Limb (tissue), 2 donors: ENCODE measurements around the gene ARHGAP29.

Experiments
- DNase-seq, 2 donors: peaks; one replicate each; pipeline ENCODE4 v3.0.0-alpha.2; 2016; ENCODE audit errors: extremely low spot score in 2 of 2

ARHGAP29 gene

DNA sequence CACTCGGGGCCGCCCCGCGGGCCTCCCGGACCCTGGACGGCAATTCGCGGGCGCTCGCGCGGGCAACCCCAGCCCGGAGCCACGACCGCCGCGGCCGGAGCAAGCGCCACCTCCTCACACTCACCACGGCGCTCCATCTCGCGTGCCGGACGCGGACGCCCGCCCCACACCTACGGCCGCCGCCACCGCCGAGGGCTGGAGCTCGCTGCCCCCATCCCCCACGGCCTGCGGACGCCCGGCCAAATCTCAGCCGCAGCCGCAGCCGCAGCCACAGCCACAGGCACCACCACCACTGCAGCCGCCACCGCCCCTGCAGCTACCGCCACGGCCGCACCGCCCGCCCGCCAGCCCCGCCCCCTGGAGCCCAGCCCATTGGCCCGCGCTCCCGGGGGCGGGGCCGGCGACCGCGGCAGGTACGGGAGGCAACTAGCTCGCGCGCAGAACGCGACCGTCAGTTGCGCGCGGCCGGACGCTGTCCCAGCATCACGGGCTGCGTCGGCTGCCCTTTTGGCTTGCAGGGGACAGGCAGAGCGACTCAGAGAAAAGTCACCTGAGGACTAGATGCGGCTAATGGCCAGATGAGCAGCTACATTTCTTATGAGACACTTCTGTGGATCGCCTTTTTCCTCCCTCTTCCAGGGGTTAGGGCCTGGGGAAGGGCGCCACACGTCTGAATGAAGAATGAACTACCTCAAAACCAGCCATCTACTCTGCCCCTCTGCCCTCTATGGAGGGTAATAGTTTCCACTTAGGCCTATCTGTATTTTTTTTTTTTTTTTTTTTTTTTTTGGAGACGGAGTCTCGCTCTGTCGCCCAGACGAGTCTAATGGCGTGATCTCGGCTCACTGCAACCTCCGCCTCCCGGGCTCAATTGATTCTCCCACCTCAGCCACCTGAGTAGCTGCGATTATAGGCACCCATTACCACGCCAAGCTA, at the start of gene ARHGAP29:
Gene ARHGAP29 (minus strand): TSS at position 294 of the 936 bp plus-strand sequence. CDS start 5,973 bp downstream, outside the sequence.
- peak; percentile 75 to 90 for DNase-seq

DNA sequence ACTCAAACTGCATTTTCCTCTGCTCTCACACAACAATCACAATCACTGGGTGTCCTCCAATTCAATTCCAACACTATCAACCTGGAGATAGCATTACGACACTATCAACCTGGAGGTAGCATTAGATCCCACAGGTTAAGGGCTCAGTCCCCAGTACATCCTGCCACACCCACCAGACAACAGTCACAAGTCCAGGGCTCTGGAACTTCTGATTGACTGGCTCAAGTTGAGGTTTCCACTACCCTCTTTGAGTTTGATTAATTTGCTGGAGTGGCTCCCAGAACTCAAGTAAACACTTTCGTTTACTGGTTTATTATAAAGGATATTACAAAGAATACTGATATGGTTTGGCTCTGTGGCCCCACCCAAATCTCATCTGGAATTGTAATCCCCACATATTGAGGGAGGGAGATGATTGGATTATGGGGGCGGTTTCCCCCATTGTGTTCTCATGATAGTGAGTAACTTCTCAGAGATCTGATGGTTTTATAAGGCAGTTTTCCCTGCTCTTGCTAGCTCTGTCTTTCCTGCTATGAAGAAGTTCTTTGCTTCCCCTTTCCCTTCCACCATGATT, 49.6 kb upstream of the ARHGAP29 start:
- DNase-seq = no peak

- DNase-seq = no peak
Measured at GRCh38 chr1:94285031-94285654, 47.8 kb upstream of the ARHGAP29 start.

GRCh38 chr1:94284476-94284875, 47.1 kb upstream of the ARHGAP29 start:
- DNase-seq = no peak

DNA sequence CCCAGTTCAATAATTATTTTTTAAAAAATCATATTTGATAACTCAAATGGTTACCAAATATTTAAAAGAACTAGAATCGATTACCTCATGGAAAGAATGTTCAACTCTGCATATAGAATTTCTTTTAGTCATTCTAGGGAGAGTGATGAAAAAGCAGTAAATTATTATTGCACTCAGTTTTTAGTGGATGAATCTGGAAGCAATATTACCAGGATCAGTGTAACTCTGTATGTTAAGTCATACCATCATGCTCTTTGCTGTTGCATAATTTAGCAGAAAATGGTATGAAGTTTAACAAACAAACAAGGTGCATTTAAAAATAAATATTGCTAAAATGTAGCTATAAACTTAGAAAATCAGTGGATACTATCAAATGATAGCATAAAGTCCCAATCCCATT, 46.1 kb upstream of the ARHGAP29 start:
- DNase-seq = no peak

DNA sequence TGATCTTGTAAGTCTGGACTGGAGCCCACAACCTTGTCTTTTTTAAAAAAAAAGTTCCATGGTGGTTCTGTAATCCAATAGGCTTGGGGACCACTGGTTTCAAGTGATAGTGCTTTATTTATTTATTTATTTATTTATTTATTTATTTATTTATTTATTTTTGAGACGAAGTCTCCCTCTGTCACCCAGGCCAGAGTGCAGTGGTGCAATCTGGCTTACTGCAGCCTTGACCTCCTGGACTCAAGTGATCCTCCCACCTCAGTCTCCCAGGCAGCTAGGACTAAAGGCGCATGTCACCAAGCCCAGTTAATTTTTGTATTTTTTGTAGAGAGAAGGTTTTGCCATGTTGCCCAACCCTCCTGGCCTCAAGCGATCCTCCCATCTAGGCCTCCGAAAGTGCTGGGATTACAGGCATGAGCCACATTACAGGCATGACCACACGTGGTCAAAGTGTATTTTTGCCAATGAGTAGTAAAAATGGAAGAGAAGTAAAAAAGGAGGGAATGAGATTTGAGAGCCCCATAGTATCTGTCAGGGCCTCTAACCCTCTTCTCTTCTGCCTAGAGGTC, 44.8 kb upstream of the ARHGAP29 start:
- DNase-seq = no peak

DNA sequence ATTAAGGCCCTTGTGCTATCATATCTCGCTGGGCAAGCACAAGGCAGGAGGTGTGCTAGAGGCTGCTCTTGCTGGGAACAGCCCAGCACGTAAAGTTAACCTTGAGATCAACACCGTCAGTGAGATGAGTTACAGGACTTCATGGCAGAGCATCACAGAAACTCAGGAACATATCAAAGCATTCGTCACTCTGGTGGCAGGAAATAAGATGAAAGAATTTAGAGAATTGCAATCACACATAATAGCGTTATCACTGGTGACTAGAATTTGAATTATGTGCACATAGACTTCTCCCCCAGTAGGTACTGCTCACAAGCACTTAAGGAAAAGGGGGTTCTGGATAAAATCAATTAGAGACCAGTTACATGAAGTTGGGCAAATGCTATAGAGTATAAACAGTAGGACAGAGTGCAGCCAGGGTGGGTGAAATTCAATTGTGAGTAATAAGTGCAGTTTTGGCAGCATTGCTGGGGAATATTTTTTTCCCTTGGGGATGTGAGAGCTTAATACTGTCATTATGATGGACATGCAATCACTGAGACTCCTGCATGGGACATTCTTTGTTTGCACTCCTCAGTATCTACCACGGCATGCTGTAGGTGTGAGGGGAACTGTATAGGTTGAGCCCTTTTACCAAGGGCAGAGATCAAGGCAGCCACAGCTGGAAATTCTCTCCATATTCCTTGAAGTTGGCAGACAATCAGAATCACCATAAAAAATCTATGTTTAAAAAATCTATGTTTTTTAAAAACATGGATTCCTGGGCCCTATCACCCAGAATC, 44.2 kb upstream of the ARHGAP29 start:
- DNase-seq = no peak

DNA sequence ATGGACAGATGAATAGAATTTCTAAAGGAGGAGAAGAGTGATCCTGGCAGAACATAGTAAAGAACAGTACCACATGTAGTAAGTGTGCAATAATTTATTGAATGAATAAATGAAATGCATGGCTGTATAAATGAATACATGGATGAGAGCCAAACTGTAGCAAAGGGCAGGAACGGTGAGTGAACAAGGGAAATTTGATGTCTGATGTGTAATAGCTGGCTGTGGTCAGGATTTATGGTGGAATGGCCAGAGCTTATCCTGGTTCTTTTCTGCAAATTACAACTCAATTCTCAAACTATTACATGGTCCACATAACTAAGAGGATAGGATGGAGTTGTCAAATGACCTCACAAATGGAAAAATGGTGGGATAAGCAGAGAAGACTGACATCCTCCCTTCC, 43.2 kb upstream of the ARHGAP29 start:
- no peak for DNase-seq

- no peak for DNase-seq
Measured at GRCh38 chr1:94279462-94279861, 42.1 kb upstream of the ARHGAP29 start.

DNA sequence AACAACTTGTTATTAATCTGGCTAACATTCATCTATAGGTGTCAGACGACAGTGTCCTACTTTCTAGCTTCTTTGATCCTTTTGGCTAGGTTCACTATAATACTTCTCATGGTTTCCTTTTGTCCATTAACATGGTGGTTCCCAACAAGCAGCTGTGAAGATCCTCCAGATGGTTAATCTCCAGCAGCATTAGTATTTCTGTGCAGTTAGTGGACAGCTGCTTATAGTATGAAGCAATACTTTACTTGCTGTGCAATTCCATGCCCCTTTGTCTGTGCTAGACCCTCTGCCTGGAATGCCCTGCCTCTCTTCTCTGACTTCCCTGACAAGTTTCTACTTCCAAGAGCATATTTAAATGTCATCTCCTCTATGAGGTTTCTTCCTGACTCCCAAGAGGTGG, 41.7 kb upstream of the ARHGAP29 start:
- DNase-seq = peak in 1 of 2 donors; percentile 50

- DNase-seq = peak in 1 of 2 donors; percentile 24
Measured at GRCh38 chr1:94276988-94277434, 39.6 kb upstream of the ARHGAP29 start.

DNA sequence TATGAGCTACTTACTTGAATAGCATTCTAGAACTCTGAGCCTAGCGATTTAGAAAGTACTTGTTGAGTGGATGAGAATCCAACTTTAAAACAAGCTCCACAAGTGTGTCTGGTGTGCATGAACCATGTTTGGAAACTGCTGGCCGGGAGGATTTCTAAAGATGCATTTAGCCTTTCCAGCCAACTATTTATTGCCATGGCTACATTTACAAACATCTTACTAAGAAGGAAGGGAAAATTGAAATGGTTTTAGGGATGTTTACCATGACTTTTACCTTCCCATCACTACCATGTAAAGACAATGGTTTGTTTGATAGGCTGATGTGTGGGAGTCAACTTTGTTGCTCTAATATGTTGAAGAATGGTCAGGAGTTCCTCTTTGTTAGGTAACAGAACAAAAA, 37.7 kb upstream of the ARHGAP29 start:
- DNase-seq = no peak

DNA sequence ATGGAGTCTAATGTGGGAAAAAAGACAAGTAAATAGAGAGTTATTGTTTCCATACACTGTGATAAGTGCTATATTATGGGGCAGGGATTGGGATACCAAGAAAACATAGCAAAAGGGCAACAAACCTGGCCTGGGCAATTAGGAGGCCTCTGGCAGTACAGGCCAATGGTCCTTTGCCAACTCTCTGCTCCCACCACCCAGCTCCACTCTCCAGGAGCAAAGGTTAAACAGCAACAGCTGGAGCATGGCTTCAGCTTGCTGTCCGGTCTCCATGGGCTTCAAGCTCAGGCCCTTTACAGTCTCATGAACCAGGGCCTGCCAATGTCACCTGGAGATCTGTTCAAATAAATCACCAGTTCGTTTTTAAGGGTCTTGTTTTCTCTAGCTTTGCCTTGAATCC, 37.2 kb upstream of the ARHGAP29 start:
- no peak for DNase-seq

DNA sequence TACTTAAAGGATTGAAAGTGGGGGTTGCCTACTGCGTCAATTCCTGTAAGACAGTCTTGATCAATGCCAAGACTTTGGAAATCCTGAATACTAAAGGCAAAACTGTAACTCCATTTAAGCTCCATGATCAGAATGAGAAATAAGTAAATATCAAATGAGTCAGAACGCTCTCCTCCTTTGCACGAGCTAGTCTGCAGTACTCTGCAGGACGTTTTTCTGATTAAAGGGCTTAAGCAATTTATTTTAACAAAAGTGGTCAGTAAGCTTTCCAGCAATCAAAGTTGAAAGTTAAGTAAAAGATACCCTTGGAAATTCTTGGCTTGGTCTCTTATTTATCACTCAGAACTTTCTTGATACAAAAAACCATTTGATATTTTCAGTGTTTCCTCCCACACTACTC, 35.7 kb upstream of the ARHGAP29 start:
- no peak for DNase-seq

GRCh38 chr1:94272388-94272787, 35.0 kb upstream of the ARHGAP29 start:
- no peak for DNase-seq

DNA sequence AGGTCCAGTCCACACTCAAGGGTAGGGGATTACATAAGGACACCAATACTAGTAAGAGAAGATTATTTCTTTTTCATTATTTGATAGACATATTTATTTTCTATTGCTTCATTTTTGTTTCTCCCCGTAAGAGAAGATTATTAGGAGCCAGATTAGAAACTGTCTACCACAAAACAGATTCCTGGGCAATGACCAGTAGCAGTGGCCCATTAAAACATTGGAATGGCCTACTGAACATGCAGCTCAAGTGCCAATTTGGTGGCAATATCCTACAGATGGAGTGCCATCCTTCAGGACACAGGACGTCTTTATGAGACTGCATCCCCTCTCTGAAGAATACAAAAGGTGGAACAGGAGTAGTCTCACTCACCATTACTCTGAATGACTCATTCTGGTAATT, 34.0 kb upstream of the ARHGAP29 start:
- no peak for DNase-seq

DNA sequence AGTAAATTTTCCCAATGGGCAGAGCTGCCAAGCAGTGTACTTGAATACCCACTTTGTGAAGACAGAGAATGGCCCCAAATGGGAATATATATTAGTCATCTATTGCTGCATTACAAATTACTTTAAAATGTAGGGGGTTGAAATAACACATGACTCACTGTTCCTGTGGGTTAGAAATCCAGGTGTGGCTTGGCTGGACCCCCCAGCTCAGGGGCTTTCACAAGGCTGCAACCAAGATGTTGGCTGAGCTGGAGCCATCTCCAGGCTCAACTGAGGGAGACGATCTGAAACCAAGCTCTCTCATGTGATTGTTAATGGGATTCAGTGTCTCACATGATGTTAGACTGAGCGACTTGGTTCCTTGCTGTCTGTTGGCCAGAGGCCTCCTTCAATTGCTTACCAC, 33.4 kb upstream of the ARHGAP29 start:
- DNase-seq = no peak

DNA sequence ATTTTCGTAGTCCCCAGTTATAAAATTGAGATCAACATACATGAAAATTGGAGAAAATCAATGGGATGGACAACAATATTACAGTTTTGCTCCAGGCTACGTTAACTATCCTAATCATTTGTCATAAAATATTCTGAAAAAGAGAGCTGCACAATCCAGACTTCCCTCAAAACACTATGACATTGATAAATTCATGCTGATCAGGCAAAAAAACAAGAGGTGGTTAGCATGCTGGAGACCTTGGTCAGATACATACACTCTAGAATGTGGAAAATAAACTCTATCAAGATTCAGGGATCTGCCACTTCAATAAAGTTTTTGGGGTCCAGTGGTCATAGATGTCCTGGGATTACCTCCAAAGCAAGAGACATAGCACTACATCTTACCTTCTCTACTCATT, 32.5 kb upstream of the ARHGAP29 start:
- DNase-seq = no peak

GRCh38 chr1:94265906-94266305, 28.5 kb upstream of the ARHGAP29 start:
- no peak for DNase-seq

DNA sequence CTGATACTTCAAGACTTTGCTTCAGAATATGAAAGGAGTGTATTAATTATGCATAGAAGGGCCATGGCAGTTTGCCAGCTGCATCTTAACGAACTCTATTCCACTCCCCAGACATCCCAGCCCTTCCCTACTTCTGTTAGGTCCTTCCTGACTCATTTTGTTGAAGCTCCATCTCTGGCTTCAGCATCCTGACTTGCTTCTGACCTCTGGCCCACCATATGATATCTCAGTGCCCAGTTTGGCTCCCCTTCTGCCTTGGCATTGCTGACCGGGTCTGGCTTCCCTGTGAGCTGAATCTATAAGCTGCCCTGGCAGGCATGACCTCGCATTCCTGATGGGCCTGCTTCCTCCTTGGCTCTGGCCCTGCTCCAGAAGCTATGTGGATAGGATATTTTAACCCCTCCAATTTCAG, 27.6 kb upstream of the ARHGAP29 start:
- DNase-seq = no peak
